ENCODE measurements around the gene TAS2R31.

DNA sequence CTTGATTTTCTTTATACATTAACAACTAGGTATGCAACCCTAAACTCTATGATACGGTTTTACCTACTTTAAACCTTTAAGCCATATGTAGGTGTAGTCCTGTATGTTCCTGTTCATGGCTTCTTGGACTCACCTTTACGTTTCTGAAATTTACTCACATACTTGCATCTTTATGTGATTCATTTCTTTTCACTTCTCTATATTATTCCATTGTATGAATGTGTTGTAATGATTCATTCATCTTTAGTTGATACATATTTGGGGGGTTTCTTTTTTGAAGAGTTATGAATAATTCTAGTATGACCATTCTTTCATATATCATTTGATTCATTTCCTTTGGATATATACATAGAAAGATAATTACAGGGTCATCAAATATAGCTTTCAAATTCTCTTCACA, 42.1 kb downstream of the TAS2R31 start:
- no peak for TF ChIP-seq CTCF (conservative IDR thresholded peaks at IDR 0.05 in 1 of 2, IDR thresholded peaks at IDR 0.05 in 1 of 2; ENCODE audit: low read depth in 1 of 2, low read length in 2 of 2)
- no peak for TF ChIP-seq EZH2 (IDR thresholded peaks at IDR 0.05; ENCODE audit: low read length, missing control alignments)
